ELF-1 (cell line): ENCODE measurements around the gene KLHL28.

Experiments
- DNase-seq: peaks from one replicate; pipeline ENCODE4 v3.0.0-alpha.2; 2016; ENCODE audit warnings: low read depth, low spot score

The KLHL28 gene, protein sequence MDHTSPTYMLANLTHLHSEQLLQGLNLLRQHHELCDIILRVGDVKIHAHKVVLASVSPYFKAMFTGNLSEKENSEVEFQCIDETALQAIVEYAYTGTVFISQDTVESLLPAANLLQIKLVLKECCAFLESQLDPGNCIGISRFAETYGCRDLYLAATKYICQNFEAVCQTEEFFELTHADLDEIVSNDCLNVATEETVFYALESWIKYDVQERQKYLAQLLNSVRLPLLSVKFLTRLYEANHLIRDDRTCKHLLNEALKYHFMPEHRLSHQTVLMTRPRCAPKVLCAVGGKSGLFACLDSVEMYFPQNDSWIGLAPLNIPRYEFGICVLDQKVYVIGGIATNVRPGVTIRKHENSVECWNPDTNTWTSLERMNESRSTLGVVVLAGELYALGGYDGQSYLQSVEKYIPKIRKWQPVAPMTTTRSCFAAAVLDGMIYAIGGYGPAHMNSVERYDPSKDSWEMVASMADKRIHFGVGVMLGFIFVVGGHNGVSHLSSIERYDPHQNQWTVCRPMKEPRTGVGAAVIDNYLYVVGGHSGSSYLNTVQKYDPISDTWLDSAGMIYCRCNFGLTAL

GRCh38 chr14:44961554-44962333 lies at the start of gene KLHL28, which contains the start of gene TOGARAM1:
Gene KLHL28, minus strand, starts transcription at chr14:44961947. Its CDS starts 16,019 bp downstream, at chr14:44945928.
Gene TOGARAM1, plus strand, starts transcription at chr14:44962190. Its CDS starts 232 bp downstream, at chr14:44962422.
- peak; percentile 99 for DNase-seq

GRCh38 chr14:45003924-45004323 lies 42.2 kb upstream of the KLHL28 start:
- DNase-seq: no peak

DNA sequence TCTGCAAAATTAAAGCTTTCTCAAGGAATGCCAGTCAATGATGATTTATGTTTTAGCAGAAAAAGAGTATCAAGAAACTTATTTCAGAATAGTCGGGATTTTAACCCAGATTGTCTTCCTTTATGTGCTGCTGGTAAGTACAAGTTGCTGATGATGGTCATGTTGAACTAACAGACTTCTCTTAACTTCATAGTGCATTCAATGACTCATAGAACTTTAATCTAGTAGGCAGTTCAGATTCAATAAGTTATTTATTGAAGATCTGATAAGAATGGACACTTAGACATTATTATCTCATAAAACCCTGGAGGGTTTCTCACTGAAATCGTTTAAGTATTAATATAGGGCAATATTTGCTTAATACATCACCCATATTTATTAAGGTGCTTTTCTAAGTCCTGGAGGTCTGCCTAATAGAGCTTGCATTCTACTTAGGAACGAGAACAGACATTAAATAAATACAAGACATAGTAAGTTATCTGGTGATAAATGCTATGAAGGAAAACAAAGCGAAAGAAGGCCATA lies 34.1 kb upstream of the KLHL28 start:
- DNase-seq: no peak

DNA sequence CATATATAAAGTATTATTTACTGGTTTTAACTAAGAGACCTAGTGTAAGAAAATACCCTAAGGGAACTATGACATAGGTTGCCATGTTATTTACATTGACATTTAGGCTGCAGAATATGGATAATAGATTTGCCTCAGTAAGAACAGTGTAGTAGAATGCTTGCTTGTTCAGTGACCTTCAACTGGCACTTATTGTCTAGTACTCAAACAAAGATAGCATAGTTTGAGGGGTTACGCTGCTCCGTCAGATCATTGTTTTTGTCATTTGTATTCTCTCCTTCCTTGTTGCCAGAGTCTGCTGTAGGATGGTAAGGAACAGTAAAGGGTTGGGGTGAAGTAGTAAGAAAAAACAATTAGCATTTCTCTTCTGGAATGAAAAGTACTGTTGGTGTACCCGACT lies 33.4 kb upstream of the KLHL28 start:
- no peak for DNase-seq

- no peak for DNase-seq
Observed at GRCh38 chr14:44990533-44990932, 28.8 kb upstream of the KLHL28 start.

GRCh38 chr14:44989497-44990440 lies 28.0 kb upstream of the KLHL28 start:
- DNase-seq: no peak

DNA sequence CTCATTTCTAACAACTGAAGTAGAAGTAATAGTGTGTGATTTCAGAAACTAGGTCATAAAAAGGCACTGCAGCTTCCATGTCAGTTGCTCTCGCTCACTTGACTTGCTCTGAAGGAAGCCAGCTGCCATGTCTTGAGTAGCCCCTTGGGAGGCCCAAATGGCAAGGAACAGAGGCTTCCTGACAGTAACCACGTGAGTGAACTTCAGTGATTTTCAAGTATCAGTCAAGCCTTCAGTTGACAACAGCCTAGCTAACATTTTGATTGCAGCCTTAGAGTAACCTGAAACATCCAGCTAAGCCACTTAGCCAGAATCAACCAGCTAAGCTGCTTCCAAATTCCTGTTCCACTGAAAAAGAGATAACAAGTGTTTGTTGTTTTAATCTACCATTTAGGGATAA lies 26.9 kb upstream of the KLHL28 start:
- no peak for DNase-seq

- no peak for DNase-seq
Observed at GRCh38 chr14:44982594-44982993, 20.8 kb upstream of the KLHL28 start.

- no peak for DNase-seq
Observed at GRCh38 chr14:44981198-44981597, 19.5 kb upstream of the KLHL28 start.

- no peak for DNase-seq
Observed at GRCh38 chr14:44979740-44980356, 18.1 kb upstream of the KLHL28 start.

DNA sequence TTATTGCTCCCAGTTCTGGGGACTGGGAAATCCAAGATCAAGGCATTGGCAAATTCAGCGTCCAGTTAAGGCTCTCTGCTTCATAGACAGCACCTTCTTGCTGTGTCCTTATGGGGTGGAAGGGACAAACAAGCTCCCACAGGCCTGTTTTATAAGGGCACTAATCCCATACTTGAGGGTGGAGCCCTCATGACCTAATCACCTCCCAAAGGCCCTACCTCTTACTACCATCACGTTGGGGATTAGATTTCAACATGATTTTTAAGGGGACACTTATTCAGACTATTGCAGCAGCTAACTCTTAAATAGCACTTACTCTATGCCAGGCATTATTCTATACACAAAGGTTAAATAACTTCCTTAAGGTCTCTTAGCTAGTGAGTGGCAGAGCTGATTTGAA lies 17.5 kb upstream of the KLHL28 start:
- no peak for DNase-seq

- DNase-seq: no peak
Observed at GRCh38 chr14:44971459-44971858, 9.7 kb upstream of the KLHL28 start.

DNA sequence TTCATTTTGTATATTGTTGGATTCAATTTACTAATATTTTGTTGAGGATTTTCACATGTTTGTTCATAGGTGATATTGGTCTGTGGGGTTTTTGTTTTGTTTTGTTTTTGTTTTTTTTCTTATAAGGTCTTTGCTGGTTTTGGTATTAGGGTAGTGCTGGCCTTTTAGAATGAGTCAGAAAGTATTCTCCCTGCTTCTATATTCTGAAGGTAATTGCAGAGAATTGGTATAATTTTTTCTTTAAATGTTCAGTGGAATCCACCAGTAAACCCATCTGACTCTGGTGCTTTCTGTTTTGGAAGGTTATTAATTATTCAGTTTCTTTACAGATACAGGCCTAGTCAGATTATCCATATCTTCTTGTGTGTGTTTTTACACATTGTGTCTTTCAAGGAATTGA lies 9.2 kb upstream of the KLHL28 start:
- DNase-seq: no peak

GRCh38 chr14:44968714-44969113 lies 7.0 kb upstream of the KLHL28 start:
- DNase-seq: no peak

- DNase-seq: no peak
Observed at GRCh38 chr14:44966601-44967336, 5.0 kb upstream of the KLHL28 start.

- DNase-seq: peak; percentile 46
Observed at GRCh38 chr14:44963775-44964380, 2.1 kb upstream of the KLHL28 start.

DNA sequence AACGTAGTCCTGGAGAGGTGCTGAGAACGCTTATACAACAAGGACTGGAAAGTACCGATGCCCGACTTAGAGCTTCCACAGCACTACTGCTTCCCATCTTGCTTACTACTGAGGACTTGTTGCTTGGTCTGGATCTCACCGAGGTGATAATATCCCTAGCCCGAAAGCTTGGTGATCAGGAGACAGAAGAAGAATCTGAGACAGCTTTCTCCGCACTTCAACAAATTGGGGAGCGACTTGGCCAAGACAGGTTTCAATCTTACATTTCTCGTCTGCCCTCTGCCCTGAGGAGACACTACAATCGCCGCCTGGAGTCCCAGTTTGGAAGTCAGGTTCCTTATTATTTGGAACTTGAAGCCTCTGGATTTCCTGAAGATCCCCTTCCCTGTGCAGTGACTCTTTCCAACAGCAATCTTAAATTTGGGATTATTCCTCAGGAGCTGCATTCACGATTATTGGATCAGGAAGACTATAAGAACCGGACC lies 1.3 kb upstream of the KLHL28 start:
- no peak for DNase-seq

GRCh38 chr14:44962334-44963043 lies 742 bp upstream of the KLHL28 start:
- no peak for DNase-seq

- peak; percentile 26 for DNase-seq
Observed at GRCh38 chr14:44961151-44961553, 595 bp downstream of the KLHL28 start.
